Pancreas (tissue), 10 donors: ENCODE results near the gene MLNR. TPM values are rescaled to one million over a fixed set of nuclear protein-coding genes. Genes with fewer than 3 reads are reported as not detected.

Source experiments
- ATAC-seq, 4 donors: fragments of 200-7000 bp; cut with Tn5 transposase; one replicate each; pipeline versions ENCODE4 v1.8.0 to v1.9.1; 2020; ENCODE audit warnings: mild to moderate bottlenecking in 4 of 4, moderate library complexity in 4 of 4
- DNase-seq, 6 donors: peaks; one replicate each; pipeline ENCODE4 v3.0.0-alpha.2; 2020
- FAIRE-seq: peaks from 2 replicates; lab custom pipeline; 2012; peaks lifted over from hg19 to GRCh38; lab: Jason Lieb, UNC
- H3K27ac ChIP-seq, 4 donors: fragments of 200-600 bp; sonication (generic); 1 replicate in 3 of 4; 2 replicates in 1 of 4; pipeline versions ENCODE4 v1.5.0 to v1.8.0; 2020
- H3K27me3 ChIP-seq, 4 donors: fragments of 200-600 bp; one replicate each; pipeline ENCODE4 v1.8.0; 2021
- H3K36me3 ChIP-seq, 3 donors: fragments of 200-600 bp; sonication (generic) in 1 of 3; one replicate each; pipeline versions ENCODE4 v1.5.0 to v1.8.0; 2020 to 2021
- H3K4me1 ChIP-seq, 3 donors: fragments of 200-600 bp; one replicate each; pipeline ENCODE4 v1.8.0; 2021
- H3K4me3 ChIP-seq, 4 donors: fragments of 200-600 bp; sonication (generic) in 2 of 4; one replicate each; pipeline versions ENCODE4 v1.5.0 to v1.8.0; 2020 to 2021
- H3K9me3 ChIP-seq, 4 donors: fragments of 200-600 bp; one replicate each; pipeline ENCODE4 v1.8.0; 2021
- WGBS, 2 donors: extraction: QIAGEN DNeasy Blood & Tissue Kit; methylation state at CpG; one replicate each; pipeline ENCODE4 v1.1.7; 2013; 5-methylcytosine and 5-hydroxymethylcytosine counted together
- intact Hi-C, 3 donors: fragments of 100-400 bp; cut with DNase I; formaldehyde crosslinking; loops; one replicate each; pipeline versions ENCODE4 v1.11.1 to v1.14.2; 2022
- polyA plus RNA-seq, 2 donors: library from polyadenylated mRNA; stranded (reverse); fragments of 200-250 nt; gene quantifications; one replicate each; pipeline ENCODE4 v1.2.3, GENCODE V29; 2013
- total RNA-seq, 6 donors: library from RNA; stranded (reverse); fragmentation: NEBNext Ultra II Directional in 4 of 6; extraction: Animal tissue kit (Norgen Biotek cat#: 25700) in 4 of 6; gene quantifications; one replicate each; pipeline versions ENCODE4 v1.2.1 to v1.2.4, GENCODE V29; 2021 to 2023
- TF ChIP-seq, protein P1 (sequence below), 4 donors: fragments of 200-600 bp; sonication (generic) in 3 of 4; IDR thresholded peaks; one replicate each; pipeline versions ENCODE4 v1.5.0 to v1.8.0; 2021; ENCODE audit warnings: antibody characterized with exemption in 4 of 4
- donor health status: healthy with polysubstance abuse.
- donor health status: DM: no; HTN: no; CAD: no; lungs with moderate emphysema.
- donor health status: DM: no; HTN: no; CAD: no.
- donor health status: control.
- donor health status: control.
- donor health status: Bipolar disorder and iron deficiency.
- donor health status: DM: yes; HTN: yes; CAD: no.
- donor health status: DM: no; HTN: no; CAD: no.
- donor health status: DM: no; HTN: no; CAD: no.
- donor health status: DM: yes; HTN: yes; CAD: no.

The MLNR gene
- total and polyA plus RNA-seq, 8 donors, result not detected

DNA sequence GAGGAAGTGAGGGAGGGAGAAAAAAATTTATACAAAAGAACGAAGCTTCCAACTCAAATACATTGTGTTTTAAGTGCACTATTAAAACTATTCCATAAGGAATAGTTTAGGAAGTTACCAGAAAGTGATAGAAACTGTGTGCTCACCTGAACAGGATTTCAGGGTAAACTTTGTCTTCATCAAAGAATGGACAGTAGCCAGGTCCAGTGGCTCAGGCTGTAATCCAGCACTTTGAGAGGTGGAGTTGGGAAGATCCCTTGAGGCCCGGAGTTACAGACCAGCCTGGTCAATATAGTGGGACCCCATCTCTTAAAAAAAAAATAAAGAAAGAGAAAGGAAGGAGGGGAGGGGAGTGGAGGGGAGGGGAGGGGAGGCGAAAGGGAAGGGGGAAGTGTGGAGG is 14.6 kb downstream of the MLNR start:
- no peaks in the 10 kb centered on the region for H3K4me1 ChIP-seq
- ATAC-seq, result no peak
- intact Hi-C loops, result no loop called here
- H3K27ac ChIP-seq, result no peak overlapping the region
- no peaks in the 10 kb centered on the region for H3K9me3 ChIP-seq
- DNase-seq, result no peak
- H3K4me3 ChIP-seq, result no peak overlapping the region
- H3K27me3 ChIP-seq, result no peaks in the 10 kb centered on the region
- no peak for FAIRE-seq
- 91 to 92% methylated on average over 3 of the region's 3 CpGs for WGBS, 2 donors
- no peaks in the 10 kb centered on the region for H3K36me3 ChIP-seq
- TF ChIP-seq, protein P1, sequence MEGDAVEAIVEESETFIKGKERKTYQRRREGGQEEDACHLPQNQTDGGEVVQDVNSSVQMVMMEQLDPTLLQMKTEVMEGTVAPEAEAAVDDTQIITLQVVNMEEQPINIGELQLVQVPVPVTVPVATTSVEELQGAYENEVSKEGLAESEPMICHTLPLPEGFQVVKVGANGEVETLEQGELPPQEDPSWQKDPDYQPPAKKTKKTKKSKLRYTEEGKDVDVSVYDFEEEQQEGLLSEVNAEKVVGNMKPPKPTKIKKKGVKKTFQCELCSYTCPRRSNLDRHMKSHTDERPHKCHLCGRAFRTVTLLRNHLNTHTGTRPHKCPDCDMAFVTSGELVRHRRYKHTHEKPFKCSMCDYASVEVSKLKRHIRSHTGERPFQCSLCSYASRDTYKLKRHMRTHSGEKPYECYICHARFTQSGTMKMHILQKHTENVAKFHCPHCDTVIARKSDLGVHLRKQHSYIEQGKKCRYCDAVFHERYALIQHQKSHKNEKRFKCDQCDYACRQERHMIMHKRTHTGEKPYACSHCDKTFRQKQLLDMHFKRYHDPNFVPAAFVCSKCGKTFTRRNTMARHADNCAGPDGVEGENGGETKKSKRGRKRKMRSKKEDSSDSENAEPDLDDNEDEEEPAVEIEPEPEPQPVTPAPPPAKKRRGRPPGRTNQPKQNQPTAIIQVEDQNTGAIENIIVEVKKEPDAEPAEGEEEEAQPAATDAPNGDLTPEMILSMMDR (IDR thresholded peaks at IDR 0.05), result no peak

DNA sequence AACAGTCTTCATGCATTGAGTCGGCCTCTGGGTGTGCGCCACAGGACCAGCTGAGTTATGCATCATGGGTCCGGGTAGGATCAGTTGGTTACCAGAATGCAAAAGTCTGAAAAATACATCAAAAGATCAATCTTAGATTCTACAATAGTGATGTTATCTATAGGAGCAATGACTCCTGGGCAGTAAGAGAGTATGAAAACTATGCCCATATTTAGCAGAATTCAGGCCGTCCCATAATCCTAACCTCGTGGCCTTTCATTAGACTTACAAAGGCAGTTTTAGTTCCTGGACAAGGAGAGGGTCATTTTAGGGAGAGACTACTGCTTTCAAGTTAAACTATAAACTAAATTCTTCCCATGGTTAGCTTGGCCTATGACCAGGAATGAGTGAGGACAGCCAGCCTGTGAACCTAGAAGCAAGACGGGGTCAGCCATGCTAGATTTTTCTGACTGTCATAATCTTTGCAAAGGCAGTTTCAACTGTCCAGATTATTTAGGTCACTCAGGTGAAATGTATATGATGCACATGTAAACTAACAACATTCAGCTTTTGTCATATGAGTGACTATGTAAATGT is 15.8 kb downstream of the MLNR start:
- no peak for DNase-seq
- WGBS, 2 donors, result 72 to 75% methylated on average over 6 of the region's 6 CpGs
- Histone ChIP-seq H3K4me3 (no peak overlapping the region), H3K27me3 (no peaks in the 10 kb centered on the region), H3K36me3 (no peaks in the 10 kb centered on the region), H3K27ac (no peak overlapping the region), H3K9me3 (no peaks in the 10 kb centered on the region), H3K4me1 (no peaks in the 10 kb centered on the region)
- FAIRE-seq, result no peak
- no peak for ATAC-seq
- intact Hi-C loops, result no loop called here
- TF ChIP-seq, protein P1 (IDR thresholded peaks at IDR 0.05), result no peak

DNA sequence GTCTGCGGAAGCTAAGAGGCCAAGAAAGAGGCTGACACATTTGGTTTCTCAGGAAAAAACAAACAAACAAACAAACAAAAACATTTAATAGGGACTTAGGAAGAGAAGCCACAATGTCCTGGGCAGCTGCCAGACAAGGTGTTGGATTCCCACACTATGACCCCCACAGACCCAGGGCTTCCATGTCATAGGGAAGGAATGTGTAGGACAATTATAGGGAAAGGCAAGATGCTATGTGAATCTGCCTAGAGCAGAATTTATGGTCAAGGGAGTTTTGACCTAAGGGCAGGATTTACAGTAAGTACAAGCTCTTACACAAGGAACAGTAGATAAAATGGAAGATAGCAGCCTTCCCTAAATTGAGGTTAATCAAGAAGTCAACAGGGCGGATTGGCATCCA is 18.5 kb downstream of the MLNR start:
- intact Hi-C loops, result no loop called here
- DNase-seq (no peak), ATAC-seq (no peak), FAIRE-seq (no peak)
- Histone ChIP-seq H3K9me3 (no peaks in the 10 kb centered on the region), H3K4me1 (no peaks in the 10 kb centered on the region), H3K36me3 (no peaks in the 10 kb centered on the region), H3K27ac (no peak overlapping the region), H3K4me3 (no peak overlapping the region), H3K27me3 (no peaks in the 10 kb centered on the region)
- TF ChIP-seq, protein P1 (IDR thresholded peaks at IDR 0.05), result no peak
- WGBS, 2 donors, result 93 to 95% methylated on average over 2 of the region's 2 CpGs

DNA sequence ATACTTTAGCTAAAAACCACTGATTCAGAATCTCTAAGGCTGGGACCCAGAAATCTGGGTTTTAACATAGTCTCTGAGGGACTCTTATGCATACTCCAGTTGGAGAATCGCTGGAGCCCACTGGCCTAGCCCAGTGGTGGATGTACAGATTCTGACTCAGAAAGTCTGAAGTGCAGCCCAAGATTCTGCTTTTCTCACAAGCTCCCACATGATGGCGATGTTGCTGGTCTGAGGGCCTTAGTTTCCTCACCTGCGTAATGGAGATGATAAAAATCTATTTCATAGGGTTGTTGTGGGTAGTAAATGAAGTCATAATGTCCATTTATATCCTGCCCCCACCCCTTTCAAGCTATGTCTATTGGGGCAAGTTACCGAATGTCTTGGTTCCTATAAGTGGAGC is 19.9 kb downstream of the MLNR start:
- ATAC-seq, result peak; percentile 43 to 64 (median 54)

DNA sequence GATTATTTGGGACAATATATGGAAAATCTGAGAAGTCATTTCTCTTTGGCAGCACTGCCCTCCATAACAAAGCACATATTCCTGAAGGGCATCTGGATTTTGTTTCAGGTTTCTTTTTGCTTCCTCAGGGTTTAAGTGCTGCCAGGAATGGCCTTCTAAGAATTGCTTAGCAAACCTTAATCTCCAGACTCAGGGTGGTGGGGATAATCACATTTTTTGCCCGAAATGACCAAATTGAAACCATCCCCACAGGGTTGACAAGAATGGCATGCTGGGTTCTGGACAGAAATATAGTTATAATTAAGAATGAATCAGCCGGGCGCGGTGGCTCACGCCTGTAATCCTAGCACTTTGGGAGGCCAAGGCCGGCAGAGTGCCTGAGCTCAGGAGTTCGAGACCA is 21.2 kb downstream of the MLNR start:
- H3K27ac ChIP-seq, result no peak overlapping the region
- H3K4me1 ChIP-seq, result no peaks in the 10 kb centered on the region
- no peak for DNase-seq
- ATAC-seq, result no peak
- H3K4me3 ChIP-seq, result no peak overlapping the region
- no peaks in the 10 kb centered on the region for H3K27me3 ChIP-seq
- H3K36me3 ChIP-seq, result no peaks in the 10 kb centered on the region
- no peak for FAIRE-seq
- TF ChIP-seq, protein P1 (IDR thresholded peaks at IDR 0.05), result no peak
- H3K9me3 ChIP-seq, result no peaks in the 10 kb centered on the region
- intact Hi-C loops, result no loop called here
- 89 to 93% methylated on average over 7 of the region's 7 CpGs for WGBS, 2 donors

More for the DNA sequence above, 19.9 kb downstream of the MLNR start:
- DNase-seq (no peak), FAIRE-seq (no peak)
- no peaks in the 10 kb centered on the region for H3K36me3 ChIP-seq
- no peak overlapping the region for H3K27ac ChIP-seq
- intact Hi-C loops, result no loop called here
- 42 to 46% methylated on average over 4 of the region's 4 CpGs for WGBS, 2 donors
- no peaks in the 10 kb centered on the region for H3K27me3 ChIP-seq
- TF ChIP-seq, protein P1 (IDR thresholded peaks at IDR 0.05), result no peak
- no peaks in the 10 kb centered on the region for H3K9me3 ChIP-seq
- no peaks in the 10 kb centered on the region for H3K4me1 ChIP-seq
- H3K4me3 ChIP-seq, result no peak overlapping the region
